Parathyroid adenoma (tissue), 2 donors: ENCODE data around the gene LEKR1.

ENCODE experiments used
- H2AFZ ChIP-seq: fragments of 300-600 bp; sonication (generic); one replicate; pipeline ENCODE4 v1.7.0; 2017; ENCODE audit warnings: antibody characterized with exemption, mild to moderate bottlenecking
- H3K27ac ChIP-seq: fragments of 300-600 bp; sonication (generic); one replicate; pipeline ENCODE4 v1.7.0; 2017
- H3K27me3 ChIP-seq: fragments of 300-600 bp; sonication (generic); one replicate; pipeline ENCODE4 v1.7.0; 2017; ENCODE audit warnings: low read length; ENCODE audit not compliant: control insufficient read depth, insufficient read depth
- H3K36me3 ChIP-seq: fragments of 300-600 bp; sonication (generic); one replicate; pipeline ENCODE4 v1.7.0; 2017; ENCODE audit warnings: low read length; ENCODE audit not compliant: control insufficient read depth, insufficient read depth
- H3K4me1 ChIP-seq: fragments of 300-600 bp; sonication (generic); one replicate; pipeline ENCODE4 v1.7.0; 2017; ENCODE audit warnings: control low read depth
- H3K4me2 ChIP-seq: fragments of 300-600 bp; sonication (generic); one replicate; pipeline ENCODE4 v1.7.0; 2017; ENCODE audit warnings: low read length
- H3K4me3 ChIP-seq: fragments of 300-600 bp; sonication (generic); one replicate; pipeline ENCODE4 v1.7.0; 2017; ENCODE audit warnings: low read depth, low read length
- H3K79me2 ChIP-seq: fragments of 300-600 bp; sonication (generic); one replicate; pipeline ENCODE4 v1.7.0; 2017; ENCODE audit warnings: control low read depth
- H3K9ac ChIP-seq: fragments of 300-600 bp; sonication (generic); one replicate; pipeline ENCODE4 v1.7.0; 2017; ENCODE audit warnings: mild to moderate bottlenecking
- H3K9me3 ChIP-seq: fragments of 300-600 bp; sonication (generic); one replicate; pipeline ENCODE4 v1.7.0; 2017; ENCODE audit warnings: low read length; ENCODE audit not compliant: control insufficient read depth
- CTCF ChIP-seq: fragments of 300-600 bp; sonication (generic); IDR thresholded peaks from one replicate; pipeline ENCODE4 v1.7.0; 2017; ENCODE audit warnings: antibody characterized with exemption, mild to moderate bottlenecking
- donor health status: primary hyperparathyroidism.

LEKR1 gene

GRCh38 chr3:157063469-157063868, 237.3 kb downstream of the LEKR1 start:
- H3K4me3 ChIP-seq: peak overlapping the region; percentile 19
- peak overlapping the region; percentile 31 for H3K9ac ChIP-seq
- H3K79me2 ChIP-seq: no peaks in the 10 kb centered on the region
- H3K36me3 ChIP-seq: no peaks in the 10 kb centered on the region
- peak overlapping the region; percentile 99 for H3K27ac ChIP-seq
- TF ChIP-seq CTCF: no peak
- H3K27me3 ChIP-seq: no peaks in the 10 kb centered on the region
- no peaks in the 10 kb centered on the region for H3K9me3 ChIP-seq
- peak overlapping the region; percentile 28 for H3K4me2 ChIP-seq
- H2AFZ ChIP-seq: peak overlapping the region; percentile 36
- H3K4me1 ChIP-seq: peaks cover 88% of the 10 kb centered on the region

- Histone ChIP-seq H3K4me2 (peak overlapping the region; percentile 43), H3K9me3 (no peaks in the 10 kb centered on the region), H3K4me1 (peaks cover 88% of the 10 kb centered on the region), H2AFZ (peak overlapping the region; percentile 2), H3K27ac (peak overlapping the region; percentile 99), H3K4me3 (peak overlapping the region; percentile 19), H3K27me3 (no peaks in the 10 kb centered on the region), H3K79me2 (no peaks in the 10 kb centered on the region), H3K36me3 (no peaks in the 10 kb centered on the region), H3K9ac (peak overlapping the region; percentile 31)
- TF ChIP-seq CTCF: no peak
These were observed 237.8 kb downstream of the LEKR1 start for GRCh38 chr3:157063926-157064325.

GRCh38 chr3:157064402-157064801, 238.2 kb downstream of the LEKR1 start:
- no peaks in the 10 kb centered on the region for H3K36me3 ChIP-seq
- H3K9ac ChIP-seq: no peak overlapping the region
- no peak for TF ChIP-seq CTCF
- H3K4me3 ChIP-seq: no peak overlapping the region
- no peaks in the 10 kb centered on the region for H3K27me3 ChIP-seq
- no peaks in the 10 kb centered on the region for H3K9me3 ChIP-seq
- H3K4me2 ChIP-seq: peak overlapping the region; percentile 43
- H3K27ac ChIP-seq: peak overlapping the region; percentile 99
- no peaks in the 10 kb centered on the region for H3K79me2 ChIP-seq
- peaks cover 88% of the 10 kb centered on the region for H3K4me1 ChIP-seq
- H2AFZ ChIP-seq: peak overlapping the region; percentile 35

- Histone ChIP-seq H3K4me1 (peaks cover 88% of the 10 kb centered on the region), H3K27me3 (no peaks in the 10 kb centered on the region), H3K36me3 (no peaks in the 10 kb centered on the region), H3K27ac (peak overlapping the region; percentile 99), H3K9me3 (no peaks in the 10 kb centered on the region), H3K9ac (no peak overlapping the region), H3K4me3 (no peak overlapping the region), H3K79me2 (no peaks in the 10 kb centered on the region), H3K4me2 (peak overlapping the region; percentile 13), H2AFZ (no peak overlapping the region)
- no peak for TF ChIP-seq CTCF
These were observed 239.0 kb downstream of the LEKR1 start for GRCh38 chr3:157065201-157065600.

- Histone ChIP-seq H3K9me3 (no peaks in the 10 kb centered on the region), H2AFZ (peak overlapping the region; percentile 28), H3K9ac (peak overlapping the region; percentile 47), H3K79me2 (no peaks in the 10 kb centered on the region), H3K27ac (peak overlapping the region; percentile 99), H3K36me3 (no peaks in the 10 kb centered on the region), H3K4me2 (peak overlapping the region; percentile 58), H3K4me1 (peaks cover 91% of the 10 kb centered on the region), H3K27me3 (no peaks in the 10 kb centered on the region), H3K4me3 (peak overlapping the region; percentile 25)
- TF ChIP-seq CTCF: peak; percentile 23
These were observed 240.4 kb downstream of the LEKR1 start for GRCh38 chr3:157066335-157067098.
